ENCODE results near the gene TMPRSS13. TPM values are rescaled to one million over a fixed set of nuclear protein-coding genes. Genes with fewer than 3 reads are reported as not detected.

TMPRSS13 gene
- polyA plus RNA-seq, 1 donor = 0.15 TPM

DNA sequence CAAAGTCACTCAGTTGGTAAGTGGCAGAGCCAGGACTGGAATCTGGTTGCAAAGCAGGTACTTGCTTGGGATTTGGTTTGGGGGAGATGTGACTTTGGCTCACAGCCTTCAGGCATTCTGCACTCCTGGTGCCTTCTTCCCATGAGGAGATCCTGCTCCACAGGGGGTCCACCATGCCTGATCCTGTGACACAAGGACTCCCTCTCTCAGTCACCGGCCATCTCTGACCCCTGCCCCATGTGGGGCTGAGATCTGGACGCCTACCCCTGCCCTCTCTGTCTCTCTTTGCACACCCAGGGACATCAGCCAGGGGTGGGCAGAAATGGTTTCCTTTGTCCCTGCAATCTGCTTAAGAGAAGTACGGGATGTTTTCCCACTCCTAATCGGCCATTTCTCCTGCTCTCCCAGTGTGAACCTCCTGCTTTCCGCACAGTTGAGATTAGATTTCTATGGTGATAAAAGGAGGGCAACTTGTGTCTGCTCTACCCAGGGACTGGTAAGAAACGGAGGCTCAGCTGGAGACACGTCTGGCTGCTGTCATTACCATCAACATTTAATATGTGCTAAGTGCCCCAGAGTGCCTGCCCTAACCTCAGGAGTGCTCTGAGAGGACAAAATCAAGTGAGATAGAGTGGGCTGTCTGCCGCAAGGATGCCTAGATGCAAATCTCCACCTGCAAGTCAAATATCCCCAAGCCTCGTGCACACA is 41.6 kb downstream of the TMPRSS13 start:
- DNase-seq = no peak

DNA sequence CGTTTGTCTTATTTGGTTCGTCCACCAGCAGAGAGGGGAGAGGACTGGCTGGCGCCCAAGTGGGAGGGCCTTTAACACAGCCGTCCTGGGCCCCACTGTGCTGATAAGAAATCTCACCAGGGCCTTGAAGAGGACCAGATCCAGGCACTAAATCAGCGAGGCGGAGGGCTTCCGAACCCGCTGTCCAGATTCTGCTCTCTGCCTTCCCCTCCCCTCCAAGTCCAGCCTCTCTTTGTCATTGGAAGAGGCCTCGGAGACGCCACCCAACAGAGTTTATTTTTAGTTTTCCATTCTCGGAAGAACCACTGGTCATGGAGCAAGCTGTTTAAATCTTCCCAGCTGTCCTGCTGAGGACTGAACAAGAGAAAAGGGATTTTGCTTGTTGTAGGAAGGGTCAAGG is 43.4 kb downstream of the TMPRSS13 start:
- peak; percentile 83 for DNase-seq

DNA sequence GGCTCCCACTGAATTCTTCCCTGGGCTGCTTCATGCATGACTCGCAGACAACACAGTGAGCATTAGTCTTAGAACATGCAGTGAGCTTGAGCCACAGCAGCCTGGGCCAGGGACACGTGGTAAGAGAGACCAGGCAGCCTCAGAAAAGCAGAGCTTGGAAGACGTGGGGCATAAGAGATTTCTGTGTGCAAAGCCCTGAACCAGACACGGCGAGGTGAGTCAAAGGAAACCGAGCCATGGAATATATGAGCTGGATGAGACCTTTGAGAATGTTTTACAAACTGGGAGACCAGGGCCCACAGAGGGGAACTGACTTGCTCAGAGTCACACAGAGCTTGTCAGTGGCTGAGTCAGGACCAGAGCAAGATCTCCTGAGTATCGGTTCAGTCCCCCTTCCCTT is 44.2 kb downstream of the TMPRSS13 start:
- no peak for DNase-seq

DNA sequence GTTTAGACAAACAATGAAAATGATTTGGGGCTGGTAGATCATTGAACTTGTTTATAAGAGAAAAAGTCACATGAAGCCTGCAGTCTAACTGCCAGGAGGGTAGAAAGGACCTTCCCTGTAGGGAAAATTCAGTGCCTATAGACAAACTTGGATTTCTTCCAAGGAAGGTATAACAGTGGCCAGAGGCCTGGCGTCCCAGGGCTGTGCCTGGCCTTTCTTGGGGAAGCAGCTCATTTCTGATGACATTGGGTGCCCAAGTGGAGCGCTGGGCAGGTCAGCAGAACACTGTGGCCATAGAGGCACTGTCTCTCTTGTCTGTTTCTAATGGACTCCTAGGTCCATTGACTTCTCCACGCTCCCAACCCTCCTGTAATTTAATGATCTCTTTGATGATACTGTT is 46.1 kb downstream of the TMPRSS13 start:
- DNase-seq = no peak

DNA sequence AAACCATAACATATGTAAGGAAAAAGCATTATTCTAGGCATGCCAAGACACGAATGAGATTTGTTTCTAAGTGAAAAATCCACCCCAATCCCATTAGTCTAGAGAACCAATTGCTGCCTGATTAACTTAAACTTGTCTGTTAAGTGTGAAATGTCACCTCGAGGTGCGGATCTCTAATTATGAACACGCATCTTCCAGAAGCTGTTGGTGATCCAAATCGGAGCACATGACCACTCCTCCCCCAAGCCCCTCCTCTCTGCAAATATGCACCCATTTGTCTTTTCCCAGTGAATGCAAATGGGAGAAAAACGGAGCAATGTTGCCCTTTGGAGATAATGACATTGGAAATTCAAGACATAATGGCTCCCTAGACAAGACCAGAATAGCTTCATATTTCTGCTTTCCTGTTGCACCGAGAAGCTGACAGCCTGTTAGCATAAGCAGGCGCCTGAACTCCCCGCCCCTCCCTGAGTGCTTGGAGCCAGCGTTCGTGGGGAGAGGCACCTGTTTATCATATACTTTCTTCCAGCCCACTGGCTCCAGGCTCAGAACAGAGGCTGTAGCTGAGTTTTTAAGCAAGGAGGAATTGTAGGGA is 46.8 kb downstream of the TMPRSS13 start:
- no peak for DNase-seq

DNA sequence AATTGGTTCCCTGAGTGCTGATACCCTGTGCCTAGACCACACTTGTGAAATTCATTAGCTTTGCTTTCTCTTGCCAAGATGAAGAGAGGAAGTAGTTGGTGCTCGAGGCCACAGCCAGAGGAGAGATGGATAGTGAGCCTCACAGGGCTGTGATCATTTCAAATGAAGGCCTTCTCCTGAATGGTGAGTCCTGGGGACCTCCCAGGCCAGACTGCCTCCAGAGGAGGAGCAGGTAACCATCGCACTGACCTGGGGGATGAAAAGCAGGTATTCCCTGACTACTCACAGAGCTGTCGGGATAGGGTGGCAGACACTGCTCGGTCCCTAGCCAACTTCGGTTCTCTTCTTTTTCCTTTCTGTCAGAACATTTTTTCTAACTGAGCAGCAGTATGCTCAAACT is 48.0 kb downstream of the TMPRSS13 start:
- DNase-seq = no peak

DNA sequence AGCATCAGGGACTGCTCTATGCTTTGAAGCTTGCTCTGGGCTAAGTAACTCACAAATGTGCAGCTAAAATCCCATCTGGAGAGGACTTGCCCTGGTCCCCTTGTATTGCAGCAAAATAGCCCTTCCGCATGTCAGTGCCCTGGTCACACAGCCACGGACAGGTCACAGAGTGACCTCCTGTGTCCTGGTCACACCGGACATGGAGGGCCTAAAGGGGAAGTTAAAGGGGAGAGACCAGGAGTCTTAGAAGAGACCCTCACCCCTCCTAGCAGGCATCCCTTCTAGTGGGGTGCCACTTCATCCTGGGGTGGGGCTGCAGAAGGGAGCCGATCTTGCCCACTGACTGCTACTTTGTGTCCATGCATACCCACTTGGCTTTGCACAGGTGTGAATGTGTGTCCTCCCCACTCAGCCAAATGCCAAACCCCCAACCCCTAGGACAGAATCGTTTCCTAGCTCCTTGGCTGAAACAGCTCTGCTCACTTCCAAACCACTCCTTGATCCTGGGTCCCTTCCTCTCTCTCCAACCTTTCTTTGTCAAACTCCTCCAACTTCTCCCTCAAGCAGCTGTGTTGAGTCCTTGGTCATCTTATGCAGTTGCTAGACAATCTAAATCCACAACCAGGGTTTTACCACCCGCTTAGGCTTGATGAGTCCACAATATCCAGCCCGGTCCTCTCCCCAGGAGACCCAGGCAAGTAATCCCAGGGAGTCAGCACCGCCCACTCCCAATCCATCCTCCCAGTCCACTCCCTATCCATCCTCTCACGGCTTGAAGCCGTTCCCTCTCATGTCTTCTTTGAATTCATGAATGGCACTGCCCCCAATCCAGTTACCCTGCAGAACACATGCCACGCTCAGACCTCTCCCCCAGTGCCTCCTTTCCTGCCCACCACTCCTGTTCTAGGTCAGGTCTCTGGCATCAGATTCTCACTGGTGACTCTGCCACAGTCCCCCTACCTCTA is 49.4 kb downstream of the TMPRSS13 start:
- no peak for DNase-seq

DNA sequence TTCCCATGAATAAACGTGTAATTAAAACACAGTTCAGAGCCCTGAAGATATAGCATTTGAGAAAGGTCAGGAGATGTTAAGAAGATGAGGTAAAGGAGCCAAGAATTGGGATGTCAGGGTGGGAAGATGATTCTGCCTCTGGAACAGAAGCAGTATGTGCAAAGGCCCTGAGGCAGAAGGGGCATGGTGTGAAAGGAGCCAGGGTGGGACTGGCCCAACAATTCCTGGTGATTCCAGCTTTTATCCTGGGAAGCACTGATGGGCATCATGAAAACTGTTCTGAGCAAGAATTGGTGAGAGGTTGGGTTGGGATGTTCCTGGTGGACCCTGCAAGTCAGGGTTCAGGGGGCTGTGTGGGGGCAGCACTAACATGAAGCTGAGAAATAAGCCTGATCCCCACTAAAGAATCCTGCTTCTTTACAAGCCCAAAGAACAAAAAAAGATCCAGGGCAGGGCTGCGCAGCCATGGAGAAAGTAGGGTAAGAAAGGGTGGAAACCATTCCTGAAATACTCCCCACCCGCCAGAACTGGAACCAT is 50.2 kb downstream of the TMPRSS13 start:
- DNase-seq = no peak

DNA sequence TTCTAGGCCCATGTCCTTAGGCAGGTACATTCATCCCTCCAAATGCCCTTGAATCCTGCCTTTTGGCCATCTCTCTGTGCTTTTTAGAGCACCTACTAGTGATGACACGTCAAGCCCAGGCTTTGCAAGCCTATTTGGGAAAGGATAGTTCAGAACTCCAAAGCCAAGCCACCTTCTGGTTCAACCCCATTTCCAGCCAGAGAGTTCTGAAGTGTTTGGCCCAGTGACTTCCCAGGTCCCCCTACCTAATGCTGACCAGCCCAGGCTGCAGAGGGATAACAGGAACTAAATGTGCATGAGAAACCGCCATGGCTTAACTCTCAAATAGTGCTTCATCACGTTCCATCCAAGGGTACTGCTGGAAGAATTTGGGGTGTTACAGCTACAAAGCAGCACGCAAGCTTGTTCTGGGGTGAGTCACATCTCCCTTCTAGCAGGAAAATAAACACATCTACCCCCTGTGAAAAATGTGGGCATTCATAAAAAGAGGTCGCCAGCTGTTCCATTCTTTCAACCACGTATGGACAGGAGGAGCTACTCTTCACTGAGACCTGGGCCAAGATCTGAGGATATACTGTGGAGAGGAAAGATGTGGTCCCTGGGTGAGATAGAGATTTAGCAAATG is 50.8 kb downstream of the TMPRSS13 start:
- DNase-seq = no peak

DNA sequence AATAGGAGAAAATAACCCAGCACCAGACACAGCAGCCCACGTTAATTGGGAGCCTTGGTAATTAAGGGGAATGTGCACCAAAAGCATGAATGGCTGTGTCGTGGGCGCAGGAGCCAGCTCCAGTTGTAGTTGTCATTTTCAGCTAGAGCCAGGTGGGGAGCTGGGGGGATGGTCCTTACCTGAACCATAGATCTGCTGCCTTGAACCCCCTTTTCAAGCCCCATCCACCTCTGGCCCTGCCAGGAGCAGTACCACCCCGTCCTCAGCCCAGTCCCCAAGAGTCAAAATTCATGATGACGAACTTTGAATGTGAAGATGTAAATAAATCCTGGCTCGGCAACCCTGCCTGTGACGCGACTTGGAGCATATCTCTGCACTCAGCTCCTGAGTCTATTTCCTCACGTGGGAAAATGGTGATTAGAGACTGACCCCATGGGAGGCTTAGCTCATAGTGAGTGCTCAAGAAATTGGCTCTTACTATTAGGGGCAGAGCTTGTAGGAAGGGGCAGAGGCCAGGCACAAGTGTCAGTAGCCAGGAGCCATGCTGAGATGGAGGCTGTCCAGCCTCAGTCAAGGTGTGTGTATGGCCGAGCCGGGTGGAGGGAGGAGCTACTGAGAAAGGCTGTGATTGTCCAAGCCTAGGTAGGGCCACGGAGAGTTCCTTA is 52.0 kb downstream of the TMPRSS13 start:
- no peak for DNase-seq

DNA sequence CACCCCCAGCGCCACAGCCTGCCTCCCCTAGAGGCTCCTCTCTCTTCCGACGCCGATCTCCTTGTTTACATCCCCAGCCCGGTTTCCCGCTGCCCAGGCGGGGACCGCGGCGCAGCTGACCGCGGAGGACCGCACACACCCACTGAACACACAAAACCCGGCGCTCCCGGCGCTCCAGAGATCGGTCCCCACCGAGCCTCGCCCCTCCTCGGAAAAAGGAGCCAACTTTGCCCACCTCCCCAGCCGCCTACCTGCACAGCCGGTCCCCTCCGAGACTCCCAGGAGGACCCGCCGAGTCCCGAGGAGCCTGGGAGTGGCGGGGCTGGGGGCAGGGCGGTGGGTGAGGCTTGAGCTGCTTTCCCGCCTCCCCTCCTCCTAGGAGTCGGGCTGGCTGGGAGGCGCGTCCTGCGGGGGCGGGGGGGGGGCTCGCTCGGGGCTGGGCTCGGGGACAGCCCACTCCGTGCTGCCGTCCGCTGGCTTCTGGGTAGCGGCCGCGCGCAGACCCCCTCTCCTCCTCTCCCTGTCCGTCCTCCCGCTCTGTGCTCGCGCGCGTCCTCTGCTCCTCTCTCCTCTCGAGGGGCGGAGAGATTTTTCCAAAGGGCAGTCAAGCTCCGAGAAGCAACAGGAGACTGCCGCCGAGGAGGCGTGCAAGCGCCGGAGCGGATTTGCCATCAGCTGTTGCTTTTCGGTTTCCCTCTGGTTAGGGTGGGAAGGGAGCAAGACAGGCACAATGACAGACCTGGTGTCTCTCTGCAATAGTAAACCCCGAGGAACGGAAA is 52.7 kb downstream of the TMPRSS13 start, which contains the start of gene FXYD6:
Gene FXYD6 (minus strand): TSS at position 318 of the 779 bp plus-strand sequence. CDS start 33,882 bp downstream, outside the sequence.
- DNase-seq = peak; percentile 87

DNA sequence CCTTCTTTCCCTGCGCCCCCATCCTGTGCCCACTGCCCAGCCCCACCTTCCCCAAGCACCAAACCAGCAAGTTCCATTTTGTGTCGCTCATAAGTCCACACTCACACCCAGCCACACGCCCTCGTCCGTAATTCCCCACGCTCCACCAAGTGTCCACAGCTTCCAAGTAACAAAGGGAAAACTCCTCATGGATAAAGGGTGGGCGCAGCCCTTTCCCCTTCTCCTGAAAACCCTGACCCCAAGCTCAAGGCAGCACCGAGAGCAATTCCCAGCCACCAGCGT is 53.2 kb downstream of the TMPRSS13 start:
- no peak for DNase-seq

DNA sequence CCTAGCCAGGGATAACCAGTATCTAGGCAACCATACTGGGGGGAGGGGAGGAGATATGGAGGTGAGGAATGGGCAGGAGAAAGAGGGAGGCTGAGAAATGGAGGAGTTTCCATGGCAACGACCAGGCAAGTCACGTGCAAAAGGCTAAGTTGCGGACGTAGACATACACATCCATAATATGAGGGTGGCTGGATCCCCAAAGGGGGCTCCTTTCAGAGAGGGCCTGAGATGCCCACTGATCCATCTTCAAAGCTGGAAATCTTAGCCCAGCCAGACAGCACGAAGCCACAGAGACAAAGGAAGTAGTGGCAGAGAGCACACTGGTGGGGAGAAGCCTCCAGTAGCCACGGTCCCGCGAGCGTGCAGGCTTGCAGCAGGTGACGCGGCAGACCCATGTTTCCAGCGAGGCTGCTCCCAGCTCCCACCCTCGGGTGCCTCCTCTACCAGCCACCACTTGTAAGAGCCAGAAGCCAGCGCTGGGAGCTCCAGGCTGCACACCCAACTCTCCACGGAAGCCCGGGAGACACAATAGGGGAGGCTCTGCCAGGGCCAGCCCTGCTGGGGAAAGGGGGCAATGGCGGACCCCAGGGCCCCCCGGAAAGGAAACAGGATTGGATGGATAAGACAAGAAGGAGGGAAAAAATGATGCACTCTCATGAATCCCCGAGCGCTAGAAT is 53.7 kb downstream of the TMPRSS13 start:
- no peak for DNase-seq

DNA sequence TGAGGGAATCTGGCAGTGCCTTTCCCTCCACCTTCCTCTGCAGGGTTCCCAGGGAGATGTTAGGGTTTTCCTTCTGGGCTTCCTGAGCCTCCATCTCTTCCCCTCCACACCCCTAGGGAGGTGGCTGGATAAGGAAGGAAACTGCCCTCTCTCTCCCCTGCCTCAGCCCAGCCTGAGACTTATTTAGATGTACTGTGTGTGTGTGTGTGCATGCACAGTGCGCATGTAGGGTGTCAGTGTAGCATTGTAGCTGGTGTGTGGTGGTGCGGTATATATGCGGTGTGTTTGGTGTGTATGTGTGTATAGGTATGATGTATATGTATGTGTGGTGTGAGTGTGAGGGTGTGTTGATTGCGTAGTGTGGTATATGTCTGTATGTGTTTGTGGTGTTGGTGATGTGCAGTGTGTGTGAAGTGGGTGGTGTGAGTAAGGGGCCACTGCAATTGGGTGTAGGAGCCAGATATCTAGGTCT is 54.3 kb downstream of the TMPRSS13 start:
- no peak for DNase-seq

DNA sequence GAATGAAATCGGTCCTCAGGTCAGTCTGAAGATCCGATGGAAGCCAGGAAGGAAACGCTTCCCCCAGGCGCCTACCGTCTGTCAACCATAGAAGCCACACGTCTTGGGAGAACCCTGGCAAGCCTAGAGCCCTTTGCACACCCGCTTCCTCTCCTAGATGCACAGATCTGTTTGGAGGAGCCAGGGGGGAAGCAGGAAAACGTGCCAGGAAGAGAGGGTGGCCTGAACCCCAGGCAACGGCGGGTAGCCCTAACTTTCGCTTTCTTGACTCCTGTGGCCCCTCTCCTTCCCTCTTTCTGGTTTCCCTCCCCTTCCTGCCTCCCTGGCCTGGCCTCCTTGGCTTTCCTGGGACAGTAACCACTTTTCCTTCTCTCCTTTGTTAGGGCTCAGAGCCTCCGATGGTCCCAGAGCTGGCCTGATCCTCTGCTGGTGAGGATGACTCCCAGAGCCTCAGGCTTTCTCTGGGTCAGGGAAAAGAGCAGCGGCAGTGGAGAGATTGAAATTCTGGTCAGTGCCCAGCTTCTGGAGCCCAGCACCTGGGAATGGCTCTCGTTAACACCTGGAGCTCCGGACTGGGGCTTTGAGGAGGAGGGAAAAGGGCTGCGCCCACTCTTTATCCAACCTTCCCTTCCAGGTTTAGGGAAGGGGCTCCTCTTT is 54.8 kb downstream of the TMPRSS13 start:
- no peak for DNase-seq

DNA sequence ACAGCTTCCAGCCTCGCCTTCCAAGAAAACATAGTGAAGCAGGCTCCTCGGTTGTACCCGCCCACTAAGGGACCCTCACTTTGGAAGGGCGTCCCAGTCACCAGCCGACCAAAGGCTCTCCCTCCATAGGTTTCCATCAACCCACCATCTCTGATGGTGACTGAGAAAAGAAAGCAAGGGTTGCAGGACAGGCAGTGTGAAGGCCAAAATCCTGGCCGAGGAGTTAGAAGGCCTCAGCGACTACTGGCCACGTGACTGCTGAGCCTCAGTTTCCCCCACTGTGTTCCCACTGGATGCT is 55.4 kb downstream of the TMPRSS13 start:
- no peak for DNase-seq

DNA sequence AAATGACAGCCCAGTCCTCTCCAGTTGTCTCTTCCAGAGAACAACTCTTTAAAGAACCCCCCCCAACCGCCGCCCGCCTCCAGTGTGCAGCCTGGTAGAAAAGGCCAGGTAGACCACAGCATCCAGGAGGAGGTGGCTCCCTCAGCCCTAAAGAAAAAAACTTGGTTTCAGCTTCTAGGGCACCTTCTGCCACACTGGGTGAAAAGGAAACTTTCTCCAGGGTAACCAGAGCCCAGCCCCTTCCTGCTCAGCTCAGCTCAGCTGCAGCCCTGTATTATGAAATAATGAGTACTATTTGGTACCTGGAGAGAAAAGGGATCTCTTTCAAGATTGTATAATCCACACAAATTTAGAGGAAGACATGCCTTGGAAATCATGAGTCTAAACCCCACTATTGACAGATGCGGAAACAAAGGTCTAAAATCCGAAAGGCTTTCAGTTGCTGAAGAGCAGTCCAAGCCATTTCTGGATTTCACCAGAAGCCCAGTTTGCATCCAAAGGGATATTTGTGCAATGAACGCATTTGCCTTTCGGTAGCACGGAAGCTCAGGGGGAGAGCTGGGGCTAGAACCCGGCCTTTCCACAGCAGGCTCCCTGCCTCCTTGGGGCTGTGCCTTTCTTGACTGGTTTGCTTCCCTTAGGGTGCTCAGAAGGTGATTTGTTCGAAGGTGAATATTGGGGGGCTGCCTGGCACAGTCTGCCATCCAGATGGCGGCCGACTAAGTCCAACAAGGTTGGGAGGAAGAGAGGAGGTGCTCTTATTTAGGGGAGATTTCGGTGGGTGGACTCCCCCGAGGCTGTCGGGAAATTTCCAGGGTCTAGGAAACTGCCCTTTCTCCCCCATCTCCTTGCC is 56.0 kb downstream of the TMPRSS13 start:
- no peak for DNase-seq

DNA sequence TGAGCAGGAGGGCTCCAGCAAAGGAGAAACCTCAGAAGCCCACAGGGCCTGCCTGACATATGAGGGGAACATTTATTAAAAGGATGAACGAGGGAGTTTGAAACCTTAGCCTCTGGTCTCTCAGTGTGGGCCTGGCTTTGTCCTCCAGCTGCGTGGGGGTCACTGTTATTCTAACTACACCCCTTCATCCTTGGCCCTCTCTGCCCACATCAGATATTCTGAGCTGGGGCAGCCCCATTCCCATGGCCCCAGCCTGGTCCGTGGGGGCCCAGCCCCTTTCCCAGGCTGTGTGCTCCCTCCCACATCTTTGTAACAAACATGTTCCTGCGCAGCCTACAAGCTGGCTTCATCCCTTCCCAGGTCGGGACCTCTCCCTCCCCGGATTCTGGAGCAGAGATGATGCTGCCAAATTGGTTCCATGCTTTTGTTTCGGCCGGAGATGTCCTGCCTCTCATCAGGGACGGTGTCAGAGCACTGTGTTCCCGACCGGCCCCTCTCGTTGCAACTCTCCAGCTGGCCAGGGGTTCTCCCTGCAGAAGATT is 56.7 kb downstream of the TMPRSS13 start:
- no peak for DNase-seq

DNA sequence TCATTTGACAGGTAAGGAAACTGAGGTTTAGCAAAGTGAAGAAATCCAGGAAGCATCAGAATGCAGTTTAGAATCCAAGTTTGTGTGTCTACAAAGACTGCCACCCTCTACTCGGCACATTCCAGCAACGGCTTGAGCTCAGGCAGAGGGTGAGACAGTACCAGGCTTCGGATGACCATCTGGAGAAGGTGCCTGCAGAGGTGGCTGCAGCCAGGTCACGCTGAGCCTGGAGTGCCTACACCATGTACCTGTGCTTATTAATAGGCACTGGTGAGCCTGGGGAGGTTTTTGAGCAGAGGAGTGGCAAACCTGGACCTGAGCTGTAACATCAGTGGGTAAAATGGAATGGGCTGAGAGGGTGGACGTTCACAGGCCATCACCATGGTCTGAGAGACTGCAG is 57.4 kb downstream of the TMPRSS13 start:
- DNase-seq = no peak
